Esophagus muscularis mucosa (tissue), 4 donors: ENCODE results near the gene PTCSC3. TPM values are rescaled to one million over a fixed set of nuclear protein-coding genes. Genes with fewer than 3 reads are reported as not detected.

Experiments used
- DNase-seq: peaks from one replicate; pipeline ENCODE4 v3.0.0-alpha.2; 2017; ENCODE audit errors: extremely low spot score
- H3K27ac ChIP-seq, 4 donors: fragments of 200-600 bp; sonication (generic); replicated peaks in 1 of 4; 1 replicate in 3 of 4; 2 replicates in 1 of 4; pipeline ENCODE4 v1.5.1; 2016 to 2019; ENCODE audit warnings: mild to moderate bottlenecking in 1 of 4
- H3K27me3 ChIP-seq, 4 donors: fragments of 200-600 bp; sonication (generic); one replicate each; pipeline versions ENCODE4 v1.5.1 to v1.6.0; 2016 to 2019
- H3K36me3 ChIP-seq, 4 donors: fragments of 200-600 bp; sonication (generic); one replicate each; pipeline ENCODE4 v1.5.1; 2016 to 2019
- H3K4me1 ChIP-seq, 4 donors: fragments of 200-600 bp; sonication (generic); one replicate each; pipeline ENCODE4 v1.5.1; 2016 to 2019
- H3K4me3 ChIP-seq, 4 donors: fragments of 200-600 bp; sonication (generic); 1 replicate in 2 of 4; 2 replicates in 2 of 4; pipeline ENCODE4 v1.5.1; 2016 to 2019; ENCODE audit warnings: mild to moderate bottlenecking in 4 of 4, moderate library complexity in 1 of 4
- H3K9me3 ChIP-seq, 4 donors: fragments of 200-600 bp; sonication (generic); 1 replicate in 3 of 4; 2 replicates in 1 of 4; pipeline ENCODE4 v1.5.1; 2016 to 2019
- EP300 ChIP-seq: sonication (generic); formaldehyde crosslinking; IDR thresholded peaks from one replicate; pipeline ENCODE4 v1.6.1; 2017; ENCODE audit warnings: antibody characterized with exemption
- POLR2A ChIP-seq: fragments of 450-650 bp; IDR thresholded peaks from one replicate; pipeline ENCODE4 v1.6.1; 2017; ENCODE audit warnings: antibody characterized with exemption, moderate library complexity, mild to moderate bottlenecking, low read depth
- POLR2AphosphoS5 ChIP-seq, 2 donors: sonication (generic); formaldehyde crosslinking; IDR thresholded peaks; one replicate each; pipeline ENCODE4 v1.6.1; 2017; ENCODE audit warnings: antibody characterized with exemption in 2 of 2
- WGBS: methylation state at CpG from one replicate; pipeline ENCODE4 v1.1.5; 2018; 5-methylcytosine and 5-hydroxymethylcytosine counted together
- intact Hi-C: fragments of 100-400 bp; cut with DNase I; formaldehyde crosslinking; loops from one replicate; pipeline ENCODE4 v1.15.1; 2023
- total RNA-seq, 4 donors: library from RNA; depleted of rRNA; stranded (reverse); fragments of >200 nt; gene quantifications; one replicate each; pipeline versions ENCODE4 v1.1.0 to v1.2.1, GENCODE V29; 2016
- TF ChIP-seq, protein P1 (sequence below), 3 experiments: fragments of 200-600 bp in 2 of 3; fragments of 450-650 bp in 1 of 3; sonication (generic) in 2 of 3; IDR thresholded peaks; one replicate each; pipeline ENCODE4 v1.5.1; 2017 to 2019; ENCODE audit warnings: antibody characterized with exemption in 3 of 3, mild to moderate bottlenecking in 2 of 3, moderate library complexity in 1 of 3

Gene PTCSC3
- total RNA-seq, 4 donors from 2014 or later, result not detected

DNA sequence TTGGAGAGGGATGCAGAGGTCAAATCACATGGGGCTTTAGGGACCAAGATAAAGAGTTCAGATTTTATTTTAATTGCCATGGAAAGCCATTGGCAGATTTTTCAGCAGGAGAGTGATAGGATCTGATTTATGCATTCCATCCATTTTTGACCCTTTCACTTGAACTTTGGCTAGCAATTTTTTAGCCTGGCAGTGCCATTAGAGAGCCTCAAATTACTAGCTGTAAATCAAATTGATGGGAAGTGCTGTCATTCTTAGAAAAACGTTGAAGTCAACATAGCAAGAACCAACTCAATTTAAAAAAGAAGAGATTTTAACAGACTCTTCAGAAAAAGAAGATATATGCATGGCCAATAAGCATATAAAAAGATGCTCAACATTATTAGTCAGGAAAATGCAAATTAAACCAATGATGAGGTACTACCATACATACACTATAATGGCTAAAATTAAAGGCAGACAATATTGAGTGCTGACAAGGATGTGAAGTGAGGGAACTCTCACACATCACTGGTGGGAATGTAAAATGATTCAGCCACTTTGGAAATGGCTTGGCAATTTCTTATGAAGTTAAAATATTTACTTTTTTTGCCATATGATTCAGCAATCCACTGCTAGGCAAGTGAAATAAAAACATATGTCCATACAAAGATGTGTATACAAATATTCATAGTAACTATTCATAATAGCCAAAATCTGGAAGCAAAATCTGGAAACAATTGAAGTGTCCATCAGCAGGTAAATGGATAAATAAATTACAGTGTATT lies 89.7 kb downstream of the PTCSC3 start:
- Histone ChIP-seq H3K27ac (no peak overlapping the region), H3K27me3 (no peaks in the 10 kb centered on the region), H3K4me1 (peaks cover 0 to 4% (median 0%) of the 10 kb centered on the region in 4 donors), H3K36me3 (no peaks in the 10 kb centered on the region), H3K9me3 (no peaks in the 10 kb centered on the region), H3K4me3 (no peak overlapping the region)
- TF ChIP-seq, protein P1, sequence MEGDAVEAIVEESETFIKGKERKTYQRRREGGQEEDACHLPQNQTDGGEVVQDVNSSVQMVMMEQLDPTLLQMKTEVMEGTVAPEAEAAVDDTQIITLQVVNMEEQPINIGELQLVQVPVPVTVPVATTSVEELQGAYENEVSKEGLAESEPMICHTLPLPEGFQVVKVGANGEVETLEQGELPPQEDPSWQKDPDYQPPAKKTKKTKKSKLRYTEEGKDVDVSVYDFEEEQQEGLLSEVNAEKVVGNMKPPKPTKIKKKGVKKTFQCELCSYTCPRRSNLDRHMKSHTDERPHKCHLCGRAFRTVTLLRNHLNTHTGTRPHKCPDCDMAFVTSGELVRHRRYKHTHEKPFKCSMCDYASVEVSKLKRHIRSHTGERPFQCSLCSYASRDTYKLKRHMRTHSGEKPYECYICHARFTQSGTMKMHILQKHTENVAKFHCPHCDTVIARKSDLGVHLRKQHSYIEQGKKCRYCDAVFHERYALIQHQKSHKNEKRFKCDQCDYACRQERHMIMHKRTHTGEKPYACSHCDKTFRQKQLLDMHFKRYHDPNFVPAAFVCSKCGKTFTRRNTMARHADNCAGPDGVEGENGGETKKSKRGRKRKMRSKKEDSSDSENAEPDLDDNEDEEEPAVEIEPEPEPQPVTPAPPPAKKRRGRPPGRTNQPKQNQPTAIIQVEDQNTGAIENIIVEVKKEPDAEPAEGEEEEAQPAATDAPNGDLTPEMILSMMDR (IDR thresholded peaks at IDR 0.05), result no peak
- TF ChIP-seq EP300 (no peak), POLR2A (no peak), POLR2AphosphoS5 (IDR thresholded peaks at IDR 0.05) (no peak)
- WGBS, result 19% methylated on average over 1 of the region's 1 CpG
- no peak for DNase-seq
- intact Hi-C loops, result no loop called here

DNA sequence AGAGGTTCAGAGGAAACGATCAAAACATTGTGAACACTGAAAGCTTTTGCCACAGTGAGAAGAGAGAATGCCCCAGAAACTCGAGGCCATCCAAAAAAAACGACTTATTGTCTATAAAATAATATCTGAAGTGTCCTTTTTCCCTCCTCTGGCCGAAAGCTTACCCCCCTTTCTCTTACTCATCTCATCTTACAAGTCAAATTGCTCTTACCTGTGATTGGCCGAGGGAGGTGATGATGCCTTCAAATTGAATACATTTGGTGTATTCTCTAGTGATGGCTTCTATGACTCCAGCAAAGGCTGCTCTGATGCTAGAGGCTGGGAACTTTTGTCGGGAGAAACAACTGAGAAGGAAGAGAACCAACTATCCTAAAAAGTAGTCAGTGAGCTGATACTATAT lies 90.7 kb downstream of the PTCSC3 start:
- Histone ChIP-seq H3K4me1 (no peaks in the 10 kb centered on the region), H3K9me3 (no peaks in the 10 kb centered on the region), H3K36me3 (no peaks in the 10 kb centered on the region), H3K27me3 (no peaks in the 10 kb centered on the region), H3K27ac (no peak overlapping the region), H3K4me3 (no peak overlapping the region)
- WGBS, result 58% methylated on average over 6 of the region's 6 CpGs
- intact Hi-C loops, result no loop called here
- DNase-seq, result no peak
- no peak for TF ChIP-seq POLR2AphosphoS5 (IDR thresholded peaks at IDR 0.05)

Other genes starting within 250 kb of the PTCSC3 start
- gene MBIP, start 143.9 kb upstream of the PTCSC3 start, total RNA-seq, result 10 to 100 TPM; 10.8 to 16.2 (median 12.9) TPM